LNCaP clone FGC (cell line): ENCODE data around the gene FUNDC1.

Source experiments
- DNase-seq: peaks from one replicate; pipeline ENCODE4 v3.0.0-alpha.2; 2011; ENCODE audit warnings: low read depth
- H3K4me3 ChIP-seq: 2 replicates; pipeline ENCODE4 v1.5.1; 2011; ENCODE audit warnings: mild to moderate bottlenecking, low read depth, low read length, control low read depth
- CTCF ChIP-seq: IDR thresholded peaks from 2 replicates; pipeline ENCODE4 v1.5.1; 2012; ENCODE audit warnings: mild to moderate bottlenecking; ENCODE audit not compliant: control insufficient read depth, insufficient read depth; ENCODE audit errors: extremely low read depth

Gene FUNDC1

GRCh38 chrX:44483965-44484606 is 58.6 kb downstream of the FUNDC1 start:
- no peak for DNase-seq
- no peak overlapping the region for H3K4me3 ChIP-seq
- no peak for TF ChIP-seq CTCF

GRCh38 chrX:44482575-44482974 is 60.1 kb downstream of the FUNDC1 start:
- TF ChIP-seq CTCF: no peak
- H3K4me3 ChIP-seq: no peak overlapping the region

GRCh38 chrX:44480591-44480990 is 62.1 kb downstream of the FUNDC1 start:
- no peak for DNase-seq
- no peak for TF ChIP-seq CTCF
- no peak overlapping the region for H3K4me3 ChIP-seq

More at GRCh38 chrX:44482575-44482974, 60.1 kb downstream of the FUNDC1 start:
- no peak for DNase-seq

GRCh38 chrX:44474410-44474809 is 68.2 kb downstream of the FUNDC1 start:
- TF ChIP-seq CTCF: no peak

More at GRCh38 chrX:44474410-44474809, 68.2 kb downstream of the FUNDC1 start:
- DNase-seq: no peak
- H3K4me3 ChIP-seq: no peak overlapping the region
